HT-29 (cell line): Measurements from ENCODE around the gene TIAM2. TPM values are rescaled to one million over a fixed set of nuclear protein-coding genes. Genes with fewer than 3 reads are reported as not detected.
"Not testable (repeated sequence)": the region's sequence is repeated elsewhere in the genome, so short reads cannot be mapped to it uniquely, and the experiment has no call there.

ENCODE experiments used
- DNase-seq: peaks from one replicate; pipeline ENCODE4 v3.0.0-alpha.2; 2015; ENCODE audit warnings: low spot score
- total RNA-seq: library from RNA; depleted of rRNA; stranded (reverse); fragments of >200 nt; shearing (Covaris generic); gene quantifications from 2 replicates; pipeline ENCODE4 v1.2.3, GENCODE V29; 2014

TIAM2 gene
- total RNA-seq, 1 experiment from 2014 or later, result 2.0 TPM

- no peak for DNase-seq
These were observed 231.9 kb downstream of the TIAM2 start for GRCh38 chr6:155227046-155227445.

GRCh38 chr6:155228546-155229166 is 233.5 kb downstream of the TIAM2 start:
- DNase-seq, result no peak

GRCh38 chr6:155230975-155231374 is 235.9 kb downstream of the TIAM2 start:
- not testable (repeated sequence) for DNase-seq

GRCh38 chr6:155232848-155233247 is 237.7 kb downstream of the TIAM2 start:
- no peak for DNase-seq

GRCh38 chr6:155234167-155234566 is 239.1 kb downstream of the TIAM2 start:
- DNase-seq, result no peak

GRCh38 chr6:155234687-155235086 is 239.6 kb downstream of the TIAM2 start:
- DNase-seq, result no peak

GRCh38 chr6:155235087-155235486 is 240.0 kb downstream of the TIAM2 start:
- no peak for DNase-seq

- DNase-seq, result no peak
These were observed 242.5 kb downstream of the TIAM2 start for GRCh38 chr6:155237613-155238012.

- DNase-seq, result no peak
These were observed 245.9 kb downstream of the TIAM2 start for GRCh38 chr6:155240905-155241600.

GRCh38 chr6:155241966-155242365 is 246.9 kb downstream of the TIAM2 start:
- DNase-seq, result no peak

GRCh38 chr6:155244434-155244833 is 249.3 kb downstream of the TIAM2 start:
- no peak for DNase-seq

- DNase-seq, result no peak
These were observed 250.1 kb downstream of the TIAM2 start for GRCh38 chr6:155245193-155245592.

- no peak for DNase-seq
These were observed 250.7 kb downstream of the TIAM2 start for GRCh38 chr6:155245831-155246230.

GRCh38 chr6:155246825-155247224 is 251.7 kb downstream of the TIAM2 start:
- no peak for DNase-seq

- DNase-seq, result peak; percentile 36
These were observed 252.5 kb downstream of the TIAM2 start for GRCh38 chr6:155247618-155248007.

- DNase-seq, result peak; percentile 66
These were observed 253.2 kb downstream of the TIAM2 start for GRCh38 chr6:155248008-155249001.

- no peak for DNase-seq
These were observed 255.7 kb downstream of the TIAM2 start for GRCh38 chr6:155250701-155251381.

GRCh38 chr6:155252581-155252980 is 257.5 kb downstream of the TIAM2 start:
- no peak for DNase-seq

- DNase-seq, result no peak
These were observed 258.2 kb downstream of the TIAM2 start for GRCh38 chr6:155253337-155253736.

GRCh38 chr6:155254139-155254538 is 259.0 kb downstream of the TIAM2 start:
- DNase-seq, result no peak

- no peak for DNase-seq
These were observed 261.1 kb downstream of the TIAM2 start for GRCh38 chr6:155256122-155256795.
